Activated CD4-positive, alpha-beta memory T cell treated with anti-CD3 and anti-CD28 coated beads for 36 hours (primary cell): ENCODE measurements around the gene NINJ1. TPM values are rescaled to one million over a fixed set of nuclear protein-coding genes. Genes with fewer than 3 reads are reported as not detected.

Source experiments
- CTCF ChIA-PET: fragments of 350-600 bp; sonication (Branson Sonifier 250); formaldehyde crosslinking; loops from one replicate; lab custom pipeline; 2021; ENCODE audit warnings: antibody characterized with exemption, inconsistent platforms; lab: Charles Lee
- POLR2A ChIA-PET: fragments of 350-600 bp; sonication (Branson Sonifier 250); formaldehyde crosslinking; loops from one replicate; lab custom pipeline; 2021; ENCODE audit warnings: antibody characterized with exemption; lab: Charles Lee
- DNase-seq: peaks from one replicate; pipeline ENCODE4 v3.0.0-alpha.2; 2020
- H3K27ac Mint-ChIP-seq: one replicate; pipeline ENCODE4 v1.8.0; 2021; ENCODE audit warnings: mixed read lengths
- H3K27me3 Mint-ChIP-seq: one replicate; pipeline ENCODE4 v1.8.0; 2021; ENCODE audit warnings: mixed read lengths
- H3K36me3 Mint-ChIP-seq: one replicate; pipeline ENCODE4 v1.8.0; 2021; ENCODE audit warnings: mixed read lengths
- H3K4me1 Mint-ChIP-seq: one replicate; pipeline ENCODE4 v1.8.0; 2021; ENCODE audit warnings: low read depth, mixed read lengths
- H3K4me3 Mint-ChIP-seq: one replicate; pipeline ENCODE4 v1.8.0; 2021; ENCODE audit warnings: mild to moderate bottlenecking, mixed read lengths
- H3K9me3 Mint-ChIP-seq: one replicate; pipeline ENCODE4 v1.8.0; 2021; ENCODE audit warnings: mixed read lengths
- intact Hi-C: fragments of 100-400 bp; cut with micrococcal nuclease; formaldehyde crosslinking; loops from one replicate; pipeline ENCODE4 v1.15.1; 2023
- total RNA-seq, 2 experiments: library from RNA; stranded (reverse); gene quantifications; one replicate each; pipeline ENCODE4 v1.2.3, GENCODE V29; 2021

The NINJ1 gene
- total RNA-seq, 2 experiments from 2014 or later, result 77.9 to 82.0 TPM

GRCh38 chr9:93081931-93082330, 52.1 kb downstream of the NINJ1 start:
- DNase-seq, result peak; percentile 26
- Mint-ChIP-seq H3K27me3 (no peaks in the 10 kb centered on the region), H3K9me3 (peaks cover 7% of the 10 kb centered on the region), H3K4me3 (no peak overlapping the region), H3K4me1 (peaks cover 49% of the 10 kb centered on the region), H3K36me3 (peaks cover 56% of the 10 kb centered on the region), H3K27ac (peak overlapping the region; percentile 81)
- intact Hi-C loops, result no loop called here
- POLR2A ChIA-PET, result interaction anchor here (1.0 to 2.0 kb wide), 4 partner anchors 13 to 61 kb away, joined by 4 to 10 read pairs (median 6); partner anchors contain the start of gene CARD19
- CTCF ChIA-PET, result interaction anchor here (1.0 to 1.4 kb wide), 2 partner anchors 17 to 79 kb away, joined by 5 read pairs; no protein-coding TSS in a partner anchor

GRCh38 chr9:93081081-93081529, 52.9 kb downstream of the NINJ1 start:
- intact Hi-C loops, result no loop called here
- Mint-ChIP-seq H3K9me3 (peaks cover 7% of the 10 kb centered on the region), H3K4me1 (peaks cover 53% of the 10 kb centered on the region), H3K27me3 (no peaks in the 10 kb centered on the region), H3K36me3 (peaks cover 54% of the 10 kb centered on the region), H3K27ac (peak overlapping the region; percentile 81), H3K4me3 (no peak overlapping the region)
- POLR2A ChIA-PET, result interaction anchor here (1.5 kb wide), 1 partner anchor 16 kb away, joined by 6 read pairs; no protein-coding TSS in a partner anchor
- CTCF ChIA-PET, result interaction anchor here (1.5 kb wide), 1 partner anchor 77 kb away, joined by 3 read pairs; no protein-coding TSS in a partner anchor
- peak; percentile 5 for DNase-seq

GRCh38 chr9:93080406-93080805, 53.6 kb downstream of the NINJ1 start:
- H3K36me3 Mint-ChIP-seq, result peaks cover 48% of the 10 kb centered on the region
- H3K9me3 Mint-ChIP-seq, result peaks cover 3% of the 10 kb centered on the region
- H3K27ac Mint-ChIP-seq, result peak overlapping the region; percentile 38
- H3K4me3 Mint-ChIP-seq, result no peak overlapping the region
- ChIA-PET CTCF (interaction anchor here (1.5 kb wide), 1 partner anchor 77 kb away, joined by 3 read pairs; no protein-coding TSS in a partner anchor), POLR2A (no interaction called here)
- no peaks in the 10 kb centered on the region for H3K27me3 Mint-ChIP-seq
- H3K4me1 Mint-ChIP-seq, result peaks cover 51% of the 10 kb centered on the region
- intact Hi-C loops, result no loop called here
- DNase-seq, result peak; percentile 5

GRCh38 chr9:93079371-93079770, 54.7 kb downstream of the NINJ1 start:
- Mint-ChIP-seq H3K4me3 (no peak overlapping the region), H3K4me1 (peaks cover 58% of the 10 kb centered on the region), H3K27me3 (no peaks in the 10 kb centered on the region), H3K27ac (no peak overlapping the region), H3K36me3 (peaks cover 41% of the 10 kb centered on the region), H3K9me3 (peaks cover 3% of the 10 kb centered on the region)
- ChIA-PET CTCF (interaction anchor here (1.2 kb wide), 1 partner anchor 15 kb away, joined by 3 read pairs; no protein-coding TSS in a partner anchor), POLR2A (no interaction called here)
- DNase-seq, result peak; percentile 6
- intact Hi-C loops, result no loop called here

DNA sequence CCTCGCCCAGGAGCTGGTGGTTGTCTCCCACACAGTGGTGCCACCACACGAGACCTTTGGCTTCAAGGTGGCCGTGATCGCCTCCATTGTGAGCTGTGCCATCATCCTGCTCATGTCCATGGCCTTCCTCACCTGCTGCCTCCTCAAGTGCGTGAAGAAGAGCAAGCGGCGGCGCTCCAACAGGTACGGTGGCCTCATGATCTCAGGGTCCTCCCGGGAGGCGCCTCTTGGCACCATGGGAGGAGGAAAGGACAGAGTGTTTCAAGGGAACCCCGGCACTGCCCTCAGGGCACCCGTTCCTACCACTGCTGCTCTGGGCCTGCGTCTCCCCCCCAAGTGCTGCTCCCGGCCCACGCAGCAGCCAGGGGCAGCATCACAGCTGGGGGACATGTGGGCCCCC, 56.2 kb downstream of the NINJ1 start:
- Mint-ChIP-seq H3K4me1 (peaks cover 55% of the 10 kb centered on the region), H3K36me3 (peaks cover 33% of the 10 kb centered on the region), H3K27ac (no peak overlapping the region)

DNA sequence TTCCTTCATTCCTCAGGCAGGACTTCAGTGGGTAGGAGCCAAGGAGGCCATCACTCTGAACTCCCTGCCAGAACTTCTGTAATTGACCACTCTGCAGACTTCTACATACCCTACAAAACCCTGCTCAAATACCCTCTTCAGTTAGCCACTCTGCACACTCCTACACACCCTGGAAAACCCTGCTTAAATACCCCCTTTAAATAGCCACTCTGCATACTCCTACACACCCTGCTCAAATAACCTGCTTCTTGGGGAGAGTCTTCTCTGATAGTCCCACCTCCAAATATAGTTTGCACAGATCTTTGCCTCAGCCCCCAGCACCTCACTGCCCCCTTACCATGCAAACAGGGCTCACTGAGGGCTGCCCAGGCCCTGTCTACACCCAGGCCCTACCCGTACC, 56.7 kb downstream of the NINJ1 start:
- ChIA-PET CTCF (no interaction called here), POLR2A (no interaction called here)
- no peak overlapping the region for H3K4me3 Mint-ChIP-seq
- H3K27ac Mint-ChIP-seq, result no peak overlapping the region
- H3K9me3 Mint-ChIP-seq, result no peaks in the 10 kb centered on the region
- peaks cover 28% of the 10 kb centered on the region for H3K36me3 Mint-ChIP-seq
- intact Hi-C loops, result no loop called here
- no peaks in the 10 kb centered on the region for H3K27me3 Mint-ChIP-seq
- no peak for DNase-seq
- H3K4me1 Mint-ChIP-seq, result peaks cover 55% of the 10 kb centered on the region

More for the DNA sequence above, 56.2 kb downstream of the NINJ1 start:
- POLR2A ChIA-PET, result no interaction called here
- CTCF ChIA-PET, result no interaction called here
- no peak overlapping the region for H3K4me3 Mint-ChIP-seq
- intact Hi-C loops, result no loop called here
- no peaks in the 10 kb centered on the region for H3K27me3 Mint-ChIP-seq
- no peak for DNase-seq
- no peaks in the 10 kb centered on the region for H3K9me3 Mint-ChIP-seq

GRCh38 chr9:93076792-93077128, 57.3 kb downstream of the NINJ1 start:
- H3K4me1 Mint-ChIP-seq, result peaks cover 57% of the 10 kb centered on the region
- peaks cover 25% of the 10 kb centered on the region for H3K36me3 Mint-ChIP-seq
- H3K27ac Mint-ChIP-seq, result peak overlapping the region; percentile 45
- H3K27me3 Mint-ChIP-seq, result no peaks in the 10 kb centered on the region
- H3K9me3 Mint-ChIP-seq, result no peaks in the 10 kb centered on the region
- POLR2A ChIA-PET, result no interaction called here
- no peak for DNase-seq
- no peak overlapping the region for H3K4me3 Mint-ChIP-seq
- CTCF ChIA-PET, result interaction anchor here (1.1 to 1.2 kb wide), 2 partner anchors 10 to 12 kb away, joined by 3 read pairs; no protein-coding TSS in a partner anchor
- intact Hi-C loops, result no loop called here

DNA sequence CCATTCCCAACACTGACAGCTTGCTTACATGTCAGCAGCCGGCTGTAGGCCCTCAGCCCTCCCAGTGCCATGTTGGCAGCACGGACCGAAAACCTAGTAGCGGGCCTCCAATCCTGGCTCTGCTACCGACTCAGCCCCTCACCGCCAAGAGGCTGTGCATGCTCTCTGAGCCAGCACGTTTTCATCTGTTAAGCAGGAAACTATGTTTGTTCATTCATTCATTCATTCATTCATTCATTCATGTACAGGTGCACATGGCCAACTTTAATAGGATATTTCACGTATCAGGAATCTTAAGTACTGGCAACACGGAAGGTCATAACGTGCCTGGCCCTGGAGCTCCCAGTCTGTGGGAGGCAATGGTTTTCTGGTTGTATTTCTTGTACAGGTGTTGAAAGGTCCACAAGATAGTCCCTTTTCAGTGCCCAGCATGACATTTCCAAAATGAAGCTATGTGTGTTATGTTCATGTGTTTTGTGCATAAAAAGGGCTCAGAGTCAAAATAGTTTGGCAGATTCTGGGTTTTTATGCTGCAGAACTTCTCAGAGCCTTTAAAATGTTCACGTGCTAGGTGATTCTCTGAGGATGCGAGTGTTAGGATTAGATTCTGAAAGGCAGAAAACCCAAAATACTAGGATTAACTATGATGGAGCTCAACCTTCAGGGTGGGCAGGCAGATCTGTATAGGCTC, 57.8 kb downstream of the NINJ1 start:
- POLR2A ChIA-PET, result no interaction called here
- intact Hi-C loops, result no loop called here

DNA sequence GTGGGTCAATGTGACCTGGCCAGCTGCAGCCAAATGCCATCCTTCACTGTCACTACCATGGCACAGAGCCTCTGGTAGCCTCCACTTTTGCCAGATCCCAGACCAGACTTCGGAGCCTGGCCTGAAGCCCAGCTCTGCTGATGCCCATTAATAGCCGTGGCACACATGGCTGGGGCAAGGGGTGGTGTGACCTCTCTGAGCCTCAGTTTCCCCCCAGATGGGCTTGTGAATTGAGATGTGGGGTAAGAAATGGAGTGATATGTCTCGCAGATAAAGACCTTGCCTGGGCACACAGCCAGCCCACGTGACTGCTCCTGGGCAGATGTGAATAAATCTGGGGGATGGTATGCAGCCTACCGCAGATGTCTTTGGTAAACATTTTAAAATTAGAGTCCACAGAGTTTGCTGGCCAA, 61.7 kb downstream of the NINJ1 start:
- Mint-ChIP-seq H3K27me3 (no peaks in the 10 kb centered on the region), H3K36me3 (peaks cover 27% of the 10 kb centered on the region), H3K27ac (no peak overlapping the region), H3K4me1 (peaks cover 69% of the 10 kb centered on the region), H3K4me3 (no peak overlapping the region), H3K9me3 (no peaks in the 10 kb centered on the region)
- DNase-seq, result no peak
- ChIA-PET POLR2A (no interaction called here), CTCF (interaction anchor here (2.0 kb wide), 1 partner anchor 36 kb away, joined by 5 read pairs; no protein-coding TSS in a partner anchor)
- intact Hi-C loops, result no loop called here

More for the DNA sequence above, 57.8 kb downstream of the NINJ1 start:
- CTCF ChIA-PET, result interaction anchor here (1.1 to 1.2 kb wide), 3 partner anchors 9 to 33 kb away, joined by 3 to 4 read pairs (median 3); no protein-coding TSS in a partner anchor
- no peak overlapping the region for H3K4me3 Mint-ChIP-seq
- peaks cover 56% of the 10 kb centered on the region for H3K4me1 Mint-ChIP-seq
- H3K36me3 Mint-ChIP-seq, result peaks cover 23% of the 10 kb centered on the region
- no peaks in the 10 kb centered on the region for H3K27me3 Mint-ChIP-seq
- H3K27ac Mint-ChIP-seq, result peak overlapping the region; percentile 45
- no peaks in the 10 kb centered on the region for H3K9me3 Mint-ChIP-seq
- DNase-seq, result no peak

Other genes with a start within 250 kb of the NINJ1 start
- 10 to 100 TPM; 41.3 to 47.7 TPM for gene FGD3, start 186.7 kb downstream of the NINJ1 start, total RNA-seq
- gene SUSD3, start 75.5 kb downstream of the NINJ1 start, total RNA-seq, result 10 to 100 TPM; 67.0 to 72.8 TPM
- gene CARD19, start 38.0 kb downstream of the NINJ1 start, total RNA-seq, result 10 to 100 TPM; 77.9 to 80.0 TPM
- 1 to 10 TPM; 1.2 to 1.6 TPM for gene WNK2, start 49.9 kb upstream of the NINJ1 start, total RNA-seq